AG04450 (cell line): ENCODE data around the gene ANXA8. TPM values are rescaled to one million over a fixed set of nuclear protein-coding genes. Genes with fewer than 3 reads are reported as not detected.
"Not testable (repeated sequence)": the region's sequence is repeated elsewhere in the genome, so short reads cannot be mapped to it uniquely, and the experiment has no call there.

Experiments used
- CTCF ChIA-PET: fragments of 300-600, 350-600 bp; formaldehyde crosslinking; extraction: SDS; loops from one replicate; lab custom pipeline; 2022; ENCODE audit warnings: antibody characterized with exemption, inconsistent platforms; lab: Charles Lee
- POLR2A ChIA-PET: fragments of 350-600 bp; formaldehyde crosslinking; extraction: SDS; loops from one replicate; lab custom pipeline; 2021; ENCODE audit warnings: antibody characterized with exemption, inconsistent platforms; lab: Yijun Ruan, JAX
- DNase-seq: peaks from one replicate; pipeline ENCODE4 v3.0.0-alpha.2; 2011; ENCODE audit warnings: low read depth, low spot score
- H3K27ac ChIP-seq: one replicate; pipeline ENCODE4 v1.5.1; 2012; ENCODE audit warnings: low read depth, low read length, control low read depth
- H3K27me3 ChIP-seq: one replicate; pipeline ENCODE4 v1.6.0; 2012; ENCODE audit warnings: low read length; ENCODE audit not compliant: control insufficient read depth, insufficient read depth
- H3K4me3 ChIP-seq: 2 replicates; pipeline ENCODE4 v1.5.1; 2011; ENCODE audit warnings: mild to moderate bottlenecking, low read depth, low read length, control low read depth
- H3K9me3 ChIP-seq: 2 replicates; pipeline ENCODE4 v1.5.1; 2012; ENCODE audit warnings: low read length; ENCODE audit not compliant: control insufficient read depth, insufficient read depth
- polyA plus RNA-seq: library from polyadenylated mRNA; depleted of rRNA; stranded (reverse); fragments of >200 nt; gene quantifications from 2 replicates; pipeline ENCODE4 v1.2.3, GENCODE V29; 2011

ANXA8 gene
- polyA plus RNA-seq, 1 experiment: 0.42 TPM

DNA sequence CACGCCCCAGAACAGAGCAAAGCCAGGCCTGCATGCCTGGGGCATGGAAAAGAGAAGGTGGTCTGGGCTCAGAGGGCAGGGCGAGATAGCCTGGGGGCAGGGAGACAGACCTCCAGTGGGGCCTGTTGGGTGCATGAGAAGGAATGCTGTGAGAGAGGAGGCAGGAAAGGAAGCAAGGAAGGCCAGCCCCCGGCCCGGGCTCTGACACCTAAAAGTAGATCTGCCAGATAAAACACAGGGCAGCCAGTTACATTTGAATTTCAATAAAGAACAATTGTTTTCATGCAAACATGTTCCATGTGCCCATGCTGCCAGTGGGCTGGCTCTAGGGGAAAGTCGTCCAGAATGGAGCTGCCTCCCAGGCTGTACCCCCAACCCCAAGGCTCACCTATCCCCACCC, 5.8 kb downstream of the ANXA8 start:
- H3K27ac ChIP-seq, H3K9me3 ChIP-seq, DNase-seq, H3K4me3 ChIP-seq, H3K27me3 ChIP-seq, CTCF ChIA-PET, POLR2A ChIA-PET: not testable (repeated sequence)

DNA sequence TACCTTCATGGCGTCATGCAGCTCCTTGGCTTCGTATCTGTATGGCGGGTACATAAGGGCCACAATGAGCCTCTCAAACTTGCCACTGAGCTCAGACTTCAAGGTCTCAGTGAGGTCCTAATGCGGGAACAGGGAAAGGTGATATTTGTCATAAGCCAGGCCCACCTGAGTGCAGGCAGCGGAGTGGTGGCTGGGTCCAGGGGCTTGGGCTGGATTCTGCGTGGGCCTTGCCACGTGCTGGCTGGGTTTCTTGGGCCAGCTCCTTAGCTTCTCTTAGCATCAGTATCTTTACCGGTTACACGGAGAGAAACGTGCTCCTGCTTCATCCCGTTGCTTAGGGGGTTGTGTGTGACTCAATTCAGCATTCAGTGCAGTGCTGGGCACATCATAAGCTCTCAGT, 6.8 kb downstream of the ANXA8 start:
- H3K4me3 ChIP-seq, H3K9me3 ChIP-seq, DNase-seq, H3K27ac ChIP-seq, CTCF ChIA-PET, H3K27me3 ChIP-seq, POLR2A ChIA-PET: not testable (repeated sequence)

DNA sequence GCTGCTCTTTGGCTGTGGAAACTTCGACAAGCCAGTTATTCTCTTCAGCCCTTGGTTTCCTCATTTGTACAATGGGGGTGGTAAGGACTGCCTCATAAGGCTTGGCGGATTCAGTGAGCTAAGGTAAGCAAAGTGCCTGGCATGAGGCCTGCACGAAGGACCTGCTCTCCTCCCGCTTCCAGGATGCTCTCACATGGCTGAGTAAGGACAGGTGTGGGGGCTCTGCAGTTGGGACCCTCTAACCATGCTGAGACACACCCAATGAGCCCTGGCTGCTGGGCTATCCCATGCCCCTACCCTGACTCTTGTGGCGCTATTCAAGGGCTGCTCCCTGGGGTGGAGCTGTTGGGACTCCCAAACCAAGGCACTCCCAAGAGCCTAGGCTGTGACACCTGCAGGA, 8.8 kb downstream of the ANXA8 start:
- H3K4me3 ChIP-seq, DNase-seq, POLR2A ChIA-PET, CTCF ChIA-PET, H3K27ac ChIP-seq, H3K9me3 ChIP-seq, H3K27me3 ChIP-seq: not testable (repeated sequence)

DNA sequence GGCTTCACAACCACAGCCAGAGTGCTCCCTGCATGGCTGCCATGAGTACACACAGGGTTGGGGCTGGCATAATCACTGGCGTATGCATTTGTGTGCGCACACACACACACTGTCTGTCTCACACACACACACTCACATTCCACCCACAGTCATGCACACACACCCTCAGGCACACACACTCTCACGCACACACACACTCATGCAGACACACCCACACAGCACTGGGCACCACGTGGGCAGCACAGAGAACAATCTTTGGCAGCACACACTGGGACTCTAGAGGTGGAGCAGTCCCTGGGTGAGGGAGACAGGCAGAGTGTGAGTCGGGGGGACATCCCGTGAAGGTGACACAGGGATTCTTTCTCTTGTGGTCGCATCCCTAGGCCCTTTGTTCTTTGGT, 10.4 kb downstream of the ANXA8 start:
- POLR2A ChIA-PET, H3K27ac ChIP-seq, DNase-seq, H3K9me3 ChIP-seq, H3K27me3 ChIP-seq, H3K4me3 ChIP-seq, CTCF ChIA-PET: not testable (repeated sequence)

DNA sequence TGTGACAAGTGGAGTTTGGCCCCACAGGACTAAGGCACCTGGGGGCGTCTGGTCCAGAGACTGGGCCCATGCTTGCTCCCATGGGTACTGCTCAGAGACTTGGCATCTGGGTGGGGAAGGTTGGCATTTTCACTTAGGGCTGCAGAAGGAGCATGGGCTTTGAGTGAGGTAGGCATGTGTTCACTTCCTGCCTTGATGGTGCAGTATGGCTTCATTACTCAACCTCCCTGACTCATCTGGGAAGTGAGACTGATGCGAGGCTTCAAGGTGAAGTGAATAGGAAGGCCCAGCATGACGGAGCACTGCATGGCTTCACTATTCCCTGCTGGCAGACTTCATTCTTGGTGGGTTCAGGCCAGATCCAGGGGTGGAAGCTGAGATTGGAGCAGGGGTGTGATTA, 11.3 kb downstream of the ANXA8 start:
- H3K9me3 ChIP-seq, CTCF ChIA-PET, POLR2A ChIA-PET, DNase-seq, H3K27ac ChIP-seq, H3K4me3 ChIP-seq, H3K27me3 ChIP-seq: not testable (repeated sequence)

DNA sequence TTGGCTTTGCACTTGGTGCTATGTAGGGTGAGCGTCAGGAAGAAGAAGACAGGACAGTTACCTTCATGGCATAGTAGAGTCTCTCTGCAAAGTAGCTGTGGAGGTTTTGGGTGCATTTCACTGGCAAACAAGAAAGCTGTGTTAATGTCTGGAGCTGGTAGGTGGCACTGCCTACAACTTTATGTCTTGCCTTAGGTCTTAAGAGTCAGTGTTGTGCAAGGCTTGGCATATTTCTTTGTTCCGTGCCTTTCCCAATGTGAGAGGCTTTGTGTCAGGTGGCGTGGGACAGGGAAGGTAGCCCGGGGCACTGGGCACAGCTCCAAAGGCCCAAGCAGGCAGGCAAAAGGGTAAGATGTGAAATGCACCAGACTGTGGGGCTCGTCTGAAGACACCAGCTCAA, 11.8 kb downstream of the ANXA8 start:
- H3K9me3 ChIP-seq, H3K4me3 ChIP-seq, H3K27ac ChIP-seq, H3K27me3 ChIP-seq, CTCF ChIA-PET, DNase-seq, POLR2A ChIA-PET: not testable (repeated sequence)

DNA sequence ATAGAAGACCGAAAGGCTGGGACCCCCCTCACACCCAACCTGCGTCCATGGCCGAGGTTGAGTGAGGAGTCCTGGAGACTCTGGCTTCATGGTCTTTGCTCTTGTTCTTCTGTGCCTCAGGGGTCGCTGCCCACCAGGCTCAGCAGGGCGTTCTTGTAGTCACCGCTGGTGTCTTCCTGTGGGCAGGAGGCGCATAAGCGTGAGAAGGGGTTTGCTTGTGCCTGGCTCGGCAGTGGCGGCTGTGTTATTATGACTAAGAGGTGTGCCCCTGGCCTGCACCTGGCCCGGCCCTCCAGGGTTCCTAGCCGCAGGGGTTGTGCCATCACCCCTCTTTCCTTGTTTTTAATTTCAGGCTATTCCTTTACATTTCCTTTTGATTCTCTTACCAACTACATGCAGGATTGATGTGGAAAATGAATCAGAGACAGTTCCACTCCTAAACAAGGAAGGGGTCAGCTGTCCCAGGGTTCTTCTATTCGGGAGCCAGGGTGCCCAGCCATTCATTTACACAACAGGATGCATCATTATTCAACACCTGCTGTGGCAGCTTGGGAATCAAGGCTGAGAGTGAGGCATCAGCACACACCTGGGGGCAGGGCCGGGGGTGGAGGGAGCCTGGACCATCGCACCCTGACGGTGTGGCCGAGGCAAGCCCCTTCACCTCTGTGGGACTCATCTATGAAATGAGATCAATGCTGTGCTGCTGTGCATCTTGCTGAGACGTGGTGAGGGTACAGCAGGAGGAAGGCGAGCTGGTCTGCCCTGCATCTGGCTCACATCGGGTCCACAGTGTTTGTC, 15.0 kb downstream of the ANXA8 start:
- H3K27ac ChIP-seq, DNase-seq, H3K9me3 ChIP-seq, H3K4me3 ChIP-seq, CTCF ChIA-PET, POLR2A ChIA-PET, H3K27me3 ChIP-seq: not testable (repeated sequence)

DNA sequence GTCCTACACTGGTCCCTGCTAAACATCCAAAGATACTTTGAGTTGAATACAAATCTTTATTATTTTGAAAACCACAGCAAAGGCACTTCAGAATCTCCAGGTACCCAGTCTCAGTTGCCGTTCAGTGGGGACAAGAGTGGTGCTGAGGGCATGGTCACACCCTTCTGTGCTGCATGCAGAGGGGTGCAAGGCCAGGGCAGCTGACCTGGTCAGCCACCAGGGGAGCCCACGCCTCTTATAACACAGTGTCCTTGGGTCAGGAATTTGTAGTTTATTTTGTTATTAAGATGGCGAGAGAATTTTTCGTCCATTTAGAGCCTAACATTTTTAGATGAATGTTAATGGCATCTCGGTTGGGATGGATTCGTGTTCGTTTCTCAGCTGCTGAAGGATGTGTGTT, 16.0 kb downstream of the ANXA8 start:
- H3K27ac ChIP-seq, H3K9me3 ChIP-seq, H3K4me3 ChIP-seq, H3K27me3 ChIP-seq, DNase-seq, CTCF ChIA-PET, POLR2A ChIA-PET: not testable (repeated sequence)

DNA sequence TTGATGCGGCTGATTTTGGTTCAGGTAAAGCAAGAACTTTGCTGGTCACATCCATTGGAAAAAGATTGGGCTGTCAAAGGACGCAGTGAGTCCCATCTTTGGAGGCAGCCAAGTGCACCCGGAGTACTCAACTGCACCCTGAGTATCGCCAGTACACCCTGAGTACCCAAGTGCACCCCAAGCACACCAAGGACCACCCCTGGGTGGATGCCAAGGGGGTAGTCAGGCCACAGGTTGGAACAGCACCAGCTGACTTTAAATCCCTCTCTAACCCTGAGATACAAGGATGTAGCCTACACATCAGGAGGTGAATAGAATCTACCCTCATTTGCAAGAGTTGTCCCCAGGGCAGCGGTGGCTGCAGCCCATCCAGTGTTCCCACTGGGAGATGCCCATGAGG, 16.5 kb downstream of the ANXA8 start:
- H3K4me3 ChIP-seq, H3K9me3 ChIP-seq, H3K27me3 ChIP-seq, CTCF ChIA-PET, DNase-seq, POLR2A ChIA-PET, H3K27ac ChIP-seq: not testable (repeated sequence)

DNA sequence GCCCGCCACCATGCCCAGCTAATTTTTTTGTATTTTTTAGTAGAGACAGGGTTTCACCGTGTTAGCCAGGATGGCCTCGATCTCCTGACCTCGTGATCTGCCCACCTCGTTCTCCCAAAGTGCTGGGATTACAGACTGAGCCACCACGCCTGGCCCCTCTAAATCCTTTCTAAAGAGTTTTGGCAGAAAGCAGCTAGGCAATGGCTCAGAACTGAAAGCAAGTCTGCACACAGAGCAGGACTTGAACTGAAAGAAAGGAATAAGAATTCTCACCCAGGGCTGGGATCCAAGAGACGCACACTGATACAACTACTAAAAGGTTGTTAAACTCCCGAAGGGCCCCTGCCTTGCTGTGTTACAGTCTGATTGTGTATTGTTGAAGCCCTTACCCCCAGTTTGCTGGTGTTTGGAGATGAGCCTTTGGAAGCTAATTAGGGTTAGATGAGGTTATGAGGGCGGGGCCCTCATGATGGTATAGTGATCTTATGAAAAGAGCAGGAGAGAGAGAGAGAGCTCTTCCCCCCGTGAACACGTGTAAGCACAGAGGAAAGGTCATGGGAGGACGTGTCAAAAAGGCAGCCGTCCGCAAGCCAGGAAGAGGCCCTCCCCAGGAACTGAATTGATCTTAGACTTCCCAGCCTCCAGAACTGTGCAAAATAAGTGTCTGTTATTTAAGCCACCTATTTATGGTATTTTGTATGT, 18.5 kb downstream of the ANXA8 start:
- H3K9me3 ChIP-seq, H3K27me3 ChIP-seq, POLR2A ChIA-PET, CTCF ChIA-PET, H3K27ac ChIP-seq, DNase-seq, H3K4me3 ChIP-seq: not testable (repeated sequence)

DNA sequence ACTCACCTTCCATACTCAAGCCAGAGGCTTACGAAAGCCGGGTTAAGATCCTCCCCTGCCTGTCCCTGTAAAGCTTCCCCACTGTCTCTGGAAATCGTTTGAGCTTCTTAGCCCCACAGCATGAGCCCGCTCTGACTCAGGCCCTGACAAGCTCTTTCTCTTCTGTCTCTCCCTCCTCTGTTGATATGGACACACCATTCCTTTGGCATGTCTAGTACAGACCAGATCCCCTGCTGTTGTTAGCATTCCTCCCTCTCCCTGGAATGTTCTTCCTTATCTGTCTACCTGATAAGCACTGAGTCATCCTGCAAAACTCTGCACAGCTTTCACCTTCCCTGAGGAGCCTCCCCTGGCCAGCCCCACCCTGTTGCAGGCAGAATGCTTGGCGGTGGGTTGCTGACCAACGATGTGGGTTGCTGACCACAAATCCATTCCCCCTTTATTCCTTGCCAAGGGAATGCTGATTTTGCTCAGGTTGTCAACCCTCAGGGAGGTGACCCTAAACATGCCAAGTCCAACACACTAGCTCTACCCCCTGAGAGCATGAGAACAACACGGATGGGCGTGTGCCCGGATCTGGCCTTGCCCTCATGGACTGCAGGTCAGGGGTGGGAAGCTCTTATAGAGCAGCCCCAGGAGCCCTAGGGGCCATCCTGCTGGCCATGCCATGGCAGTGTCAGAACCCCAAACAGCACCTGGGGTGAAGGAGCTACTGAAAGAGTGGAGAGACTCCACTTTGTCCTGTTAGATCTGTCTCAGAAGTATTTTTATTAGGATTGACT, 21.1 kb downstream of the ANXA8 start:
- H3K9me3 ChIP-seq, CTCF ChIA-PET, POLR2A ChIA-PET, H3K4me3 ChIP-seq, H3K27me3 ChIP-seq, H3K27ac ChIP-seq, DNase-seq: not testable (repeated sequence)
